T-helper 17 cell (primary cell): ENCODE results near the gene NMUR1. TPM values are rescaled to one million over a fixed set of nuclear protein-coding genes. Genes with fewer than 3 reads are reported as not detected.
A peak's percentile ranks its signal among the peaks of the same experiment; 100 is the strongest.
"Not testable (repeated sequence)": the region's sequence is repeated elsewhere in the genome, so short reads cannot be mapped to it uniquely, and the experiment has no call there.

Experiments
- ATAC-seq: fragments of 150-1000 bp; cut with Tn5 transposase; 2 replicates; pipeline ENCODE4 v1.10.0; 2021; ENCODE audit warnings: mild to moderate bottlenecking, moderate library complexity
- DNase-seq, 3 donors: peaks; one replicate each; pipeline versions ENCODE4 v3.0.0 to v3.0.0-alpha.2; 2020 to 2021
- H3K9me3 ChIP-seq: one replicate; pipeline ENCODE4 v1.7.0; 2013; ENCODE audit warnings: low read length, mild to moderate bottlenecking; ENCODE audit not compliant: control insufficient read depth, poor library complexity, severe bottlenecking
- H3K27ac Mint-ChIP-seq: one replicate; pipeline ENCODE4 v1.8.0; 2022; ENCODE audit warnings: mild to moderate bottlenecking, moderate library complexity, mixed read lengths
- H3K27me3 Mint-ChIP-seq: one replicate; pipeline ENCODE4 v1.8.0; 2022; ENCODE audit warnings: mixed read lengths
- H3K36me3 Mint-ChIP-seq: one replicate; pipeline ENCODE4 v1.8.0; 2022; ENCODE audit warnings: low read depth, mixed read lengths
- H3K4me1 Mint-ChIP-seq: one replicate; pipeline ENCODE4 v1.8.0; 2022; ENCODE audit warnings: mild to moderate bottlenecking, mixed read lengths
- H3K4me3 Mint-ChIP-seq: one replicate; pipeline ENCODE4 v1.8.0; 2022; ENCODE audit warnings: mild to moderate bottlenecking, moderate library complexity, mixed read lengths
- total RNA-seq, 4 donors: library from RNA in 2 of 4; stranded (reverse) in 2 of 4; gene quantifications; one replicate each; pipeline ENCODE4 v1.2.3 and lab custom pipeline; 2022 to 2026

NMUR1 gene
- total RNA-seq, 2 donors from 2014 or later: 0.35 to 0.55 TPM

GRCh38 chr2:231565887-231566594 lies 35.8 kb upstream of the NMUR1 start:
- H3K4me1 Mint-ChIP-seq: peaks cover 2% of the 10 kb centered on the region
- ATAC-seq (no peak), DNase-seq (no peak)
- H3K4me3 Mint-ChIP-seq: no peak overlapping the region
- no peaks in the 10 kb centered on the region for H3K9me3 ChIP-seq
- no peaks in the 10 kb centered on the region for H3K36me3 Mint-ChIP-seq
- H3K27me3 Mint-ChIP-seq: no peaks in the 10 kb centered on the region
- H3K27ac Mint-ChIP-seq: no peak overlapping the region

GRCh38 chr2:231563378-231563961 lies 33.2 kb upstream of the NMUR1 start:
- H3K4me1 Mint-ChIP-seq: no peaks in the 10 kb centered on the region
- H3K36me3 Mint-ChIP-seq: no peaks in the 10 kb centered on the region
- DNase-seq (no peak), ATAC-seq (peak; percentile 66)
- no peak overlapping the region for H3K4me3 Mint-ChIP-seq
- no peak overlapping the region for H3K27ac Mint-ChIP-seq
- H3K9me3 ChIP-seq: no peaks in the 10 kb centered on the region
- no peaks in the 10 kb centered on the region for H3K27me3 Mint-ChIP-seq

DNA sequence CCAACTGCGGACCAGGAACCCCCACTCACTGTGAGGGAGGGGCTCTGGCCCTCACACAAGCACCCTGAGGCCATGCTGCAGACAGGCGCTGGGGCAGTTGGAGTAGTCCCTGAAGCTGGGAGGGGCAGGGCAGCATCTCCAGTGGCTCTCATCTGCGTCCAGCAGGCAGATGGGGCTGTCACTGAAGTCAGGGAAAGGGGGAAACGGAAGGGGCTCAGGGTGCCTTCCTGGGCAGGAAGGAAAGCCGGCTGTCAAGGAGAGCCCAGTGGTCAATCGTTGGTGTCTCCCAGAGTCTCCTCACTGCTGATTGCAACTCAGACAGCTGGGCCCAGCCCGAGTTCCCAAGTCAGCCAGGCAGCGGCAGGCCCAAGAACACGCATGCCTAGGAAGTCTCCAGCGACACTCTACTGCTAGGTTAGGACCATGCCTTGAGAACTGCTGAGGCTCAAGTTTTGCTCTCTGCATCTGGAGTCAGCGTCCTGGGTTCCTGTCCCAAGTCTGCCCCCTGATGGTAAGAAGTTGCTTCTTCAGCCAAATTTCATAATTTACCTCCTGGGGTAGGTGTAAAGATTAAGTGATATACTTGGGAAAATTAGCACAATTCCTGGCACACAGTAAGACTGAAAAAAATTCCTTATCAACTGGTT lies 27.4 kb upstream of the NMUR1 start:
- H3K27me3 Mint-ChIP-seq: no peaks in the 10 kb centered on the region
- ATAC-seq: peak; percentile 97
- H3K36me3 Mint-ChIP-seq: no peaks in the 10 kb centered on the region
- H3K4me3 Mint-ChIP-seq: no peak overlapping the region
- peaks cover 15% of the 10 kb centered on the region for H3K4me1 Mint-ChIP-seq
- no peak overlapping the region for H3K27ac Mint-ChIP-seq
- DNase-seq: peak; percentile 21 to 47 (median 24)
- no peaks in the 10 kb centered on the region for H3K9me3 ChIP-seq

- DNase-seq: no peak
- Mint-ChIP-seq H3K36me3 (no peaks in the 10 kb centered on the region), H3K27me3 (no peaks in the 10 kb centered on the region), H3K4me1 (peaks cover 15% of the 10 kb centered on the region), H3K4me3 (no peak overlapping the region), H3K27ac (no peak overlapping the region)
- no peaks in the 10 kb centered on the region for H3K9me3 ChIP-seq
- ATAC-seq: no peak
Measured at GRCh38 chr2:231556981-231557380, 26.7 kb upstream of the NMUR1 start.

GRCh38 chr2:231556496-231556895 lies 26.3 kb upstream of the NMUR1 start:
- H3K4me1 Mint-ChIP-seq: peaks cover 15% of the 10 kb centered on the region
- not testable (repeated sequence) for DNase-seq, H3K27ac Mint-ChIP-seq, H3K9me3 ChIP-seq, H3K4me3 Mint-ChIP-seq, ATAC-seq, H3K36me3 Mint-ChIP-seq, H3K27me3 Mint-ChIP-seq

DNA sequence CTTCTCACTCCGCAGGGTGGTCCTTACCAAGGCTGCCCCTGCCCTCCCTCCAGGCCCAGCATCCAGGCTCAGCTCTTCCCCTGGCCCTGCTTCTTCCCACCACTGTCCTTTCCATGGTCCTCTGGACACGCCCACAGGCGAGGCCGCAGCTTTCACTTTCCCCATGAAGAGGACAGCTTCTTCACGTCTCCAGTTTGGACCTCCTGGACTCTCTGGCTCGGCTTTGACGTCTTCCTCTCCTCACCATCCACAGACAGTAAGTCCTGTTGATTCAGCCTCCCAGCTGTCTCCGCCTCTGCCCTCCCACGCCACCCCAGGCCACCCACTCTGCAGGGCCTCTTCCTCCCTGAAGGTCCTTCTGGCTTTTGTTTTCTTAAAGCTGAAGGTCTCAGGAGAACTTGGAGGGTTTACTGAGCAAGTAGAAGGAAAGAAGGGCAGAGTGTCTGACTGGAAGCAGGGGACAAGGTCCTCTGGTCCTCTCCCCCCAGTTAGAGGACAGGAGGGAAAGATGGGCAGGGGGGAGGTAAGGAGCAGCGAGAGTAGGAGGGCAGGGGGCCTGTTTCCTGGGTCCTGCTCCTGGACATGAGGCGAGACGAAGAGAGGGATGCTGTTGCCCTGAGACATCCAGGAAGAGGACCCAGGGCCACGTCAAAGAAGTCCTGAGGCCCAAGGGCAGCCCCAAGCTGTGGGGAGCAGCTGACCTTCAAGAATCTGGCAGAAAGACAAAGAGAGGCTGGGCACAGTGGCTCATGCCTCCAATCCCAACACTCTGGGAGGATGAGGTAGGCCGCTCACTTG lies 24.7 kb upstream of the NMUR1 start:
- Mint-ChIP-seq H3K36me3 (no peaks in the 10 kb centered on the region), H3K27ac (peak overlapping the region; percentile 8), H3K4me3 (peak overlapping the region; percentile 67), H3K27me3 (no peaks in the 10 kb centered on the region), H3K4me1 (peaks cover 16% of the 10 kb centered on the region)
- no peak for DNase-seq
- H3K9me3 ChIP-seq: no peaks in the 10 kb centered on the region
- no peak for ATAC-seq

DNA sequence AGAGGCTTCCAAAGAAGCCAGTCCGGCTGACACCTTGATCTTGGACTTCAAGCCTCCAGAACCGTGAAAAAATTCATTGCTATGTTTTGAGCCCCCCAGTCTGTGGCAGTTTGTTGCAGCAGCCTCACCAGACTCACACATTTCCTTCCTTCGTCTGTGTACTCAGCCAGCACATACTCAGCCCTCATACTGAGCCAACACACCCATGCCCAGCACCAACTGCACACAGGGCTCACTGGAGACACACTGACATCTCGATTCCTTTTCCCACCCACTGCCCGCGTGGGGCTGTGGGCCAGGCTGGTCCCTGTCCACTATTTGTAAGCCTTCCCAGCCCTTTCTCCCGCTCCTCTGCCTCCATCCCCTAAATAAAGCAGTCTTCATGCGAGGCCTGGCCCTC lies 24.1 kb upstream of the NMUR1 start:
- Mint-ChIP-seq H3K4me3 (peak overlapping the region; percentile 67), H3K27me3 (no peaks in the 10 kb centered on the region)
- no peak for ATAC-seq

GRCh38 chr2:231552752-231553151 lies 22.5 kb upstream of the NMUR1 start:
- Mint-ChIP-seq H3K4me3 (no peak overlapping the region), H3K27ac (no peak overlapping the region), H3K36me3 (peaks cover 2% of the 10 kb centered on the region), H3K27me3 (no peaks in the 10 kb centered on the region), H3K4me1 (peaks cover 23% of the 10 kb centered on the region)
- no peak for ATAC-seq
- no peak for DNase-seq
- H3K9me3 ChIP-seq: no peaks in the 10 kb centered on the region

More for the DNA sequence above, 24.1 kb upstream of the NMUR1 start:
- peaks cover 19% of the 10 kb centered on the region for H3K4me1 Mint-ChIP-seq
- H3K9me3 ChIP-seq: no peaks in the 10 kb centered on the region
- DNase-seq: no peak
- peak overlapping the region; percentile 8 for H3K27ac Mint-ChIP-seq
- H3K36me3 Mint-ChIP-seq: no peaks in the 10 kb centered on the region

GRCh38 chr2:231549446-231550239 lies 19.4 kb upstream of the NMUR1 start:
- peaks cover 29% of the 10 kb centered on the region for H3K4me1 Mint-ChIP-seq
- peaks cover 2% of the 10 kb centered on the region for H3K36me3 Mint-ChIP-seq
- H3K27ac Mint-ChIP-seq: peak overlapping the region; percentile 17
- no peak for DNase-seq
- no peak overlapping the region for H3K4me3 Mint-ChIP-seq
- no peaks in the 10 kb centered on the region for H3K9me3 ChIP-seq
- H3K27me3 Mint-ChIP-seq: no peaks in the 10 kb centered on the region
- ATAC-seq: no peak

DNA sequence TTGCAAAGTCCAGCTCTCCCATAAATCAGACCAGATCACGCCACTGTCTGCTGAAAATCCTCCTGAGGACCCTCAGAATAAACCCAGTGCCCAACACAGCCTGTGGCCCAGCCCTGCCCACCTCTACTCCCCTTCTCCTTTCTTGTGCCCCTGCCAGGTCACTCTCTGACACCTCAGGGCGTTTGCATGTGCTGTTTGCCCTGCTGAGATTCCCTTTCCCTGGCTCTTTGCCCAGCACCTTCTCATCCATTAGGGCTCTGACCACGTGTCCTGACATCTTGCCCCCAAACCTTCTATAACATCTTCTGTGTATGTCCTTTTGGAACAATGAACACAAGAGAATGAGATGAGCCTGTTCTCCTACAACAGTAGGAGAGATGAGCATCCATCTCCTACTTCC lies 18.5 kb upstream of the NMUR1 start:
- ATAC-seq (no peak), DNase-seq (no peak)
- Mint-ChIP-seq H3K4me3 (no peak overlapping the region), H3K4me1 (peaks cover 26% of the 10 kb centered on the region), H3K27ac (no peak overlapping the region), H3K27me3 (no peaks in the 10 kb centered on the region), H3K36me3 (peaks cover 2% of the 10 kb centered on the region)
- no peaks in the 10 kb centered on the region for H3K9me3 ChIP-seq

DNA sequence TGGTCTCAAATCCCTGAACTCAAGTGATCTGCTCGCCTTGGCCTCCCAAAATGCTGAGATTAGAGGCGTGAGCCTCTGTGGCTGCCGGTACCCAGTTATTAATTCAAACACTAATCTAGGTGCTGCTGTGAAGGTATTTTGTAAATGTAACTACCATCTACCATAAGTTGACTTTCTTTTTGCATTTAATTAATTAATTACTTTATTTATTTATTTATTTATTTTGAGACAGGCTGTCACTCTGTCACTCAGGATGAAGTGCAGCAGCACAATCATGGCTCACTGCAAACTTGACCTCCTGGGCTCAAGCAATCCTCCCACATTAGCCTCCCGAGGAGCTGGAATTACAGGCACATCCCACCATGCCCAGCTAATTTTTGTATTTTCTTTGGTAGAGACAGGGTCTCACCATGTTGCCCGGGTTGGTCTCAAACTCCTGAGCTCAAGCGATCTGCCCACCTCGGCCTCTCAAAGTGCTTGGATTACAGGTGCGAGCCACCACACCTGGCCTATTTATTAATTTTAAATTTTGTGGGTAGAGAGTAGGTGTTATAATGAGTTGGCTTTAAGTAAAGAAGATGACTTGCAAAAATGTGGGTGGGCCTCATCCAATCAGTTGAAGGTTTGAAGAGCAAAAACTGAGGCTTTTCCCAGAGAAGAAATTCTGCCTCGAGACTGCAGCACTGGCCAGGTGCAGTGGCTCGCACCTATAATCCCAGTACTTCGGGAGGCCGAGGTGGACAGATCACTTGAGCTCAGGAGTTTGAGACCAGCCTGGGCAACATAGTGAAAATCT lies 17.3 kb upstream of the NMUR1 start:
- H3K36me3 Mint-ChIP-seq: peaks cover 2% of the 10 kb centered on the region
- H3K9me3 ChIP-seq: no peaks in the 10 kb centered on the region
- H3K4me1 Mint-ChIP-seq: peaks cover 26% of the 10 kb centered on the region
- H3K4me3 Mint-ChIP-seq: no peak overlapping the region
- H3K27me3 Mint-ChIP-seq: no peaks in the 10 kb centered on the region
- DNase-seq (no peak), ATAC-seq (no peak)
- H3K27ac Mint-ChIP-seq: no peak overlapping the region
